Testis (tissue), 3 donors: ENCODE data around the gene ADD1. TPM values are rescaled to one million over a fixed set of nuclear protein-coding genes. Genes with fewer than 3 reads are reported as not detected.
"Not testable (repeated sequence)": the region's sequence is repeated elsewhere in the genome, so short reads cannot be mapped to it uniquely, and the experiment has no call there.

Experiments
- DNase-seq: peaks from one replicate; pipeline ENCODE4 v3.0.0-alpha.2; 2019
- H3K27ac ChIP-seq, 2 donors: fragments of 200-600 bp; sonication (generic); one replicate each; pipeline ENCODE4 v1.5.1; 2019
- H3K27me3 ChIP-seq: fragments of 200-600 bp; sonication (generic); one replicate; pipeline ENCODE4 v1.5.1; 2019
- H3K36me3 ChIP-seq: fragments of 200-600 bp; sonication (generic); one replicate; pipeline ENCODE4 v1.5.1; 2017; ENCODE audit warnings: low read depth; ENCODE audit errors: missing control alignments
- H3K4me1 ChIP-seq: fragments of 200-600 bp; sonication (generic); one replicate; pipeline ENCODE4 v1.5.1; 2019
- H3K4me3 ChIP-seq, 2 donors: fragments of 200-600 bp; sonication (generic); one replicate each; pipeline ENCODE4 v1.5.1; 2017 to 2019
- H3K9me3 ChIP-seq: fragments of 200-600 bp; sonication (generic); one replicate; pipeline ENCODE4 v1.5.1; 2017
- CTCF ChIP-seq, 3 experiments: fragments of 450-650 bp in 2 of 3; fragments of 200-600 bp in 1 of 3; sonication (generic) in 1 of 3; IDR thresholded peaks; one replicate each; pipeline ENCODE4 v1.5.1; 2016 to 2019; ENCODE audit warnings: antibody characterized with exemption in 3 of 3, mild to moderate bottlenecking in 2 of 3, moderate library complexity in 1 of 3
- POLR2A ChIP-seq: fragments of 450-650 bp; IDR thresholded peaks from one replicate; pipeline ENCODE4 v1.6.1; 2017; ENCODE audit warnings: antibody characterized with exemption, mild to moderate bottlenecking, moderate library complexity
- WGBS, 2 donors: methylation state at CpG; one replicate each; pipeline ENCODE4 v1.1.5; 2018; 5-methylcytosine and 5-hydroxymethylcytosine counted together
- intact Hi-C: fragments of 100-400 bp; cut with DNase I; formaldehyde crosslinking; loops from one replicate; pipeline ENCODE4 v1.15.1; 2023; ENCODE audit warnings: low total_unique reads
- polyA plus RNA-seq: library from polyadenylated mRNA; stranded (reverse); fragments of 350-450 nt; fragmentation: Illumina TruSeq; extraction: RNeasy Lipid Tissue Mini Kit (QIAGEN cat#74804); gene quantifications from one replicate; pipeline ENCODE4 v1.2.3, GENCODE V29; 2014; ENCODE audit warnings: low read depth, low replicate concordance; ENCODE audit not compliant: insufficient read depth
- total RNA-seq, 2 donors: library from RNA; depleted of rRNA; stranded (reverse); fragments of >200 nt; gene quantifications; one replicate each; pipeline ENCODE4 v1.2.3, GENCODE V29; 2016

Gene ADD1
- total and polyA plus RNA-seq, 3 donors from 2014 or later: 233 to 355 (median 318) TPM

- intact Hi-C loops: no loop called here
- Histone ChIP-seq H3K4me3 (no peak overlapping the region), H3K27me3 (no peaks in the 10 kb centered on the region), H3K4me1 (no peaks in the 10 kb centered on the region), H3K27ac (no peak overlapping the region), H3K9me3 (no peaks in the 10 kb centered on the region), H3K36me3 (no peaks in the 10 kb centered on the region)
- no peak for DNase-seq
- TF ChIP-seq CTCF (IDR thresholded peaks at IDR 0.05): no peak
- no peak for TF ChIP-seq POLR2A
- 83 to 91% methylated on average over 16 of the region's 16 CpGs for WGBS, 2 donors
These were observed 106.8 kb downstream of the ADD1 start for GRCh38 chr4:2950221-2950989.

GRCh38 chr4:2953496-2953895 is 109.9 kb downstream of the ADD1 start:
- Histone ChIP-seq H3K9me3 (no peaks in the 10 kb centered on the region), H3K4me3 (no peak overlapping the region), H3K4me1 (no peaks in the 10 kb centered on the region), H3K36me3 (no peaks in the 10 kb centered on the region), H3K27me3 (no peaks in the 10 kb centered on the region), H3K27ac (no peak overlapping the region)
- no peak for DNase-seq
- intact Hi-C loops: no loop called here
- 54 to 63% methylated on average over 6 of the region's 6 CpGs for WGBS, 2 donors
- no peak for TF ChIP-seq CTCF (IDR thresholded peaks at IDR 0.05)
- no peak for TF ChIP-seq POLR2A

GRCh38 chr4:2954358-2955185 is 110.9 kb downstream of the ADD1 start:
- H3K9me3 ChIP-seq: no peaks in the 10 kb centered on the region
- no peak overlapping the region for H3K4me3 ChIP-seq
- H3K27me3 ChIP-seq: no peaks in the 10 kb centered on the region
- no peak for DNase-seq
- no peak overlapping the region for H3K27ac ChIP-seq
- H3K36me3 ChIP-seq: no peaks in the 10 kb centered on the region
- intact Hi-C loops: no loop called here
- 90 to 92% methylated on average over 27 to 30 of the region's 33 CpGs for WGBS, 2 donors
- no peak for TF ChIP-seq CTCF (IDR thresholded peaks at IDR 0.05)
- no peak for TF ChIP-seq POLR2A
- H3K4me1 ChIP-seq: no peaks in the 10 kb centered on the region

- H3K4me1 ChIP-seq, intact Hi-C loops, DNase-seq, H3K9me3 ChIP-seq, H3K36me3 ChIP-seq, H3K4me3 ChIP-seq, H3K27ac ChIP-seq, H3K27me3 ChIP-seq: not testable (repeated sequence)
- 91 to 93% methylated on average over 18 to 21 of the region's 44 CpGs for WGBS, 2 donors
These were observed 111.8 kb downstream of the ADD1 start for GRCh38 chr4:2955186-2956044.

- peaks cover 13% of the 10 kb centered on the region for H3K4me1 ChIP-seq
- no peaks in the 10 kb centered on the region for H3K27me3 ChIP-seq
- 78 to 80% methylated on average over 9 of the region's 9 CpGs for WGBS, 2 donors
- H3K9me3 ChIP-seq: no peaks in the 10 kb centered on the region
- TF ChIP-seq CTCF (IDR thresholded peaks at IDR 0.05) (no peak), POLR2A (no peak)
- no peak overlapping the region for H3K4me3 ChIP-seq
- no peak for DNase-seq
- H3K36me3 ChIP-seq: no peaks in the 10 kb centered on the region
- no peak overlapping the region for H3K27ac ChIP-seq
- intact Hi-C loops: no loop called here
These were observed 114.8 kb downstream of the ADD1 start for GRCh38 chr4:2958446-2958845.

GRCh38 chr4:2960450-2960849 is 116.8 kb downstream of the ADD1 start:
- H3K36me3 ChIP-seq, H3K27ac ChIP-seq, DNase-seq, H3K9me3 ChIP-seq, intact Hi-C loops, H3K4me3 ChIP-seq, H3K27me3 ChIP-seq: not testable (repeated sequence)
- peaks cover 13% of the 10 kb centered on the region for H3K4me1 ChIP-seq
- 81 to 89% methylated on average over 4 of the region's 4 CpGs for WGBS, 2 donors
